Measurements from ENCODE around the gene LMO1.

Gene LMO1

GRCh38 chr11:8293171-8293570, 29.5 kb upstream of the LMO1 start:
- DNase-seq (ENCODE audit: insufficient read length, low spot score) (no peak), FAIRE-seq (no peak)
- TF ChIP-seq CTCF (IDR thresholded peaks at IDR 0.05; ENCODE audit: insufficient read depth, missing control alignments), result no peak

- TF ChIP-seq CTCF (IDR thresholded peaks at IDR 0.05; ENCODE audit: insufficient read depth, missing control alignments), result no peak
- DNase-seq (ENCODE audit: insufficient read length, low spot score), result no peak
- FAIRE-seq, result no peak
These were observed 28.7 kb upstream of the LMO1 start for GRCh38 chr11:8292351-8292750.

- DNase-seq (ENCODE audit: insufficient read length, low spot score) (no peak), FAIRE-seq (no peak)
- TF ChIP-seq CTCF (IDR thresholded peaks at IDR 0.05; ENCODE audit: insufficient read depth, missing control alignments), result no peak
These were observed 28.0 kb upstream of the LMO1 start for GRCh38 chr11:8291421-8292350.

- no peak for DNase-seq (ENCODE audit: insufficient read length, low spot score)
- TF ChIP-seq CTCF (IDR thresholded peaks at IDR 0.05; ENCODE audit: insufficient read depth, missing control alignments), result no peak
- FAIRE-seq, result no peak
These were observed 26.6 kb upstream of the LMO1 start for GRCh38 chr11:8290081-8290810.

GRCh38 chr11:8289492-8289918, 25.8 kb upstream of the LMO1 start:
- no peak for TF ChIP-seq CTCF (IDR thresholded peaks at IDR 0.05; ENCODE audit: insufficient read depth, missing control alignments)
- no peak for DNase-seq (ENCODE audit: insufficient read length, low spot score)
- no peak for FAIRE-seq

- TF ChIP-seq CTCF (IDR thresholded peaks at IDR 0.05; ENCODE audit: insufficient read depth, missing control alignments), result no peak
These were observed 25.3 kb upstream of the LMO1 start for GRCh38 chr11:8288824-8289491.

More at GRCh38 chr11:8288824-8289491, 25.3 kb upstream of the LMO1 start:
- DNase-seq (ENCODE audit: insufficient read length, low spot score) (no peak), FAIRE-seq (peak; percentile 72)

Data from D721Med (cell line).